ENCODE results near the gene CELSR1. TPM values are rescaled to one million over a fixed set of nuclear protein-coding genes. Genes with fewer than 3 reads are reported as not detected.
A peak's percentile ranks its signal among the peaks of the same experiment; 100 is the strongest.

CELSR1 gene
- total and polyA plus RNA-seq, 2 of the 13 experiments (the other 11 are each of a cell fraction or from before 2014, with no cell fraction given): 0.78 to 1.8 TPM

DNA sequence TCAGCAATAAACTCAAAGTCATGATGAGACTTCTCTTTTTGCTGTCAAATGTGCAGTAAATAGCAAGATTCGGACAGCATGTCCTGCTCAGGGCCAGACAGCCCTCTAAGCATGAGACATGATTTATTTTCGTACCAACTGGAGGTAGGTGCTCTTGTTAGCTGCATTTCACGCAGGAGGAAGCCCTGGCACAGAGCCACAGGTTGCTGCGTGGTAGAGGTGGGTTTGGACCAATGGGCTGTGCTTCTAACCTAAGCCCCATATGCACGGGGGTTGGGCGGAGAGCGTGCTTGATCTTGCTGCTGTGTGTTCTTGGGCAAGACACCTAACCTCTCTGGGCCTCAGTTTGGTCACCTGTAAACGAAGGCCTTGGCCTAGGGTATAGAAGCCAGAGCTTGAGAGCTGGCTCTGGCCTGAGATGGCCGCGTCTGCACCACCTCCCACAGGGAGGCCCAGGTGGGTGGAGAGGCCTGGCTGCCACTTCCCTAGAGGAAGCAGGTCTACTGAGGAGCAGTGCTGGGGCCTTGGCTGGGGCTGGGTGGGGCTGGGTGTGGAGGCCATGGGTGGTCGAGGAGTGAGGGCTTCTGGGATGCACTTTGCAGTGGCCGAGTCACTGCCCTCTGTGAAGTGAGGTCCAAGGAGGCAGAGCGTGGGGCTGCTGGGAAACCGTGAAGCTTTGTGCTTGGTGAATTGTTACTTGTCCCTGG is 44.3 kb upstream of the CELSR1 start:
- ChIA-PET CTCF (ENCODE audit: low intra/inter-chr PET ratio, low total read pairs) (no interaction called here), POLR2A (no interaction called here)
- in situ Hi-C loops (cut with HindIII; ENCODE audit: extremely low pct_ligation_motif_present, low pct_unique_long_range_greater_than_20kb) (no loop called here), intact Hi-C loops (cut with micrococcal nuclease; ENCODE audit: unreplicated experiment) (no loop called here)
- Histone ChIP-seq H3K4me1 (ENCODE audit: insufficient read depth, low read length) (peaks cover 49% of the 10 kb centered on the region), H3K27me3 (ENCODE audit: control insufficient read depth in 1 of 2, insufficient read depth in 2 of 2, low read length in 2 of 2) (no peaks in the 10 kb centered on the region), H3K9ac (ENCODE audit: insufficient read depth, low read depth, low read length) (no peak overlapping the region), H3K79me2 (ENCODE audit: insufficient read depth, low read length) (peaks cover 25% of the 10 kb centered on the region), H4K20me1 (ENCODE audit: insufficient read depth, low read length) (peaks cover 8% of the 10 kb centered on the region), H2AFZ (ENCODE audit: low read length) (no peak overlapping the region), H3K9me3 (ENCODE audit: low read length) (no peaks in the 10 kb centered on the region), H3K4me2 (ENCODE audit: low read depth, low read length) (no peak overlapping the region), H3K27ac (ENCODE audit: extremely low read length, insufficient read depth, low read length) (no peak overlapping the region), H3K36me3 (replicated peaks in 1 of 2; ENCODE audit: control insufficient read depth in 1 of 2, insufficient read depth in 2 of 2, low read length in 2 of 2) (no peaks in the 10 kb centered on the region), H3K4me3 (replicated peaks in 1 of 3; ENCODE audit: insufficient read depth in 1 of 3, low read depth in 2 of 3, low read length in 3 of 3) (no peak overlapping the region)
- ATAC-seq (no peak), DNase-seq (ENCODE audit: low spot score) (no peak), FAIRE-seq (no peak)
- no TSS peak for BruUV-seq (replicated peaks)
- WGBS (ENCODE audit: low lambda C conversion rate): 86% methylated on average over 10 of the region's 14 CpGs
- TF ChIP-seq MAZ (IDR thresholded peaks at IDR 0.05; ENCODE audit: borderline replicate concordance, low read depth, low read length): no peak
- TF ChIP-seq MAZ (CRISPR knock-in tag; IDR thresholded peaks at IDR 0.05; ENCODE audit: low read depth): no peak
- no peak for TF ChIP-seq ZNF672 (CRISPR knock-in tag; IDR thresholded peaks at IDR 0.05)
- TF ChIP-seq CHCHD3 (CRISPR knock-in tag; IDR thresholded peaks at IDR 0.05): no peak
- TF ChIP-seq PAWR (CRISPR knock-in tag; IDR thresholded peaks at IDR 0.05; ENCODE audit: borderline replicate concordance): no peak
- TF ChIP-seq, protein P1, sequence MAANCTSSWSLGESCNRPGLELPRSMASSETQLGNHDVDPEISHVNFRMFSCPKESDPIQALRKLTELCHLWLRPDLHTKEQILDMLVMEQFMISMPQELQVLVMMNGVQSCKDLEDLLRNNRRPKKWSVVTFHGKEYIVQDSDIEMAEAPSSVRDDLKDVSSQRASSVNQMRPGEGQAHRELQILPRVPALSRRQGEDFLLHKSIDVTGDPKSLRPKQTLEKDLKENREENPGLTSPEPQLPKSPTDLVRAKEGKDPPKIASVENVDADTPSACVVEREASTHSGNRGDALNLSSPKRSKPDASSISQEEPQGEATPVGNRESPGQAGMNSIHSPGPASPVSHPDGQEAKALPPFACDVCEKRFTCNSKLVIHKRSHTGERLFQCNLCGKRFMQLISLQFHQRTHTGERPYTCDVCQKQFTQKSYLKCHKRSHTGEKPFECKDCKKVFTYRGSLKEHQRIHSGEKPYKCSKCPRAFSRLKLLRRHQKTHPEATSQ (CRISPR knock-in tag; IDR thresholded peaks at IDR 0.05; ENCODE audit: borderline replicate concordance): no peak
- TF ChIP-seq SUZ12 (IDR thresholded peaks at IDR 0.05; ENCODE audit: low read depth, low read length): no peak
- no peak for TF ChIP-seq ZNF431 (CRISPR knock-in tag; IDR thresholded peaks at IDR 0.05; ENCODE audit: borderline replicate concordance, low read depth)
- no peak for TF ChIP-seq ZNF850 (CRISPR knock-in tag; conservative IDR thresholded peaks at IDR 0.05)
- TF ChIP-seq SRF (IDR thresholded peaks at IDR 0.05; ENCODE audit: low read depth, low read length): no peak
- TF ChIP-seq, protein P2, sequence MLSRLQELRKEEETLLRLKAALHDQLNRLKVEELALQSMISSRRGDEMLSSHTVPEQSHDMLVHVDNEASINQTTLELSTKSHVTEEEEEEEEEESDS (CRISPR knock-in tag; IDR thresholded peaks at IDR 0.05; ENCODE audit: borderline replicate concordance): no peak
- TF ChIP-seq SPEN (CRISPR knock-in tag; IDR thresholded peaks at IDR 0.05; ENCODE audit: low read depth): no peak
- TF ChIP-seq KMT2A (CRISPR knock-in tag; IDR thresholded peaks at IDR 0.05): no peak
- TF ChIP-seq ZNF768 (CRISPR knock-in tag; IDR thresholded peaks at IDR 0.05): peak; percentile 99
- no peak for TF ChIP-seq SYNCRIP (IDR thresholded peaks at IDR 0.05; ENCODE audit: insufficient read depth, low read depth, low read length)
- no peak for TF ChIP-seq CCAR2 (optimal IDR thresholded peaks at IDR 0.05; ENCODE audit: low read depth, low read length)
- TF ChIP-seq, protein P3, sequence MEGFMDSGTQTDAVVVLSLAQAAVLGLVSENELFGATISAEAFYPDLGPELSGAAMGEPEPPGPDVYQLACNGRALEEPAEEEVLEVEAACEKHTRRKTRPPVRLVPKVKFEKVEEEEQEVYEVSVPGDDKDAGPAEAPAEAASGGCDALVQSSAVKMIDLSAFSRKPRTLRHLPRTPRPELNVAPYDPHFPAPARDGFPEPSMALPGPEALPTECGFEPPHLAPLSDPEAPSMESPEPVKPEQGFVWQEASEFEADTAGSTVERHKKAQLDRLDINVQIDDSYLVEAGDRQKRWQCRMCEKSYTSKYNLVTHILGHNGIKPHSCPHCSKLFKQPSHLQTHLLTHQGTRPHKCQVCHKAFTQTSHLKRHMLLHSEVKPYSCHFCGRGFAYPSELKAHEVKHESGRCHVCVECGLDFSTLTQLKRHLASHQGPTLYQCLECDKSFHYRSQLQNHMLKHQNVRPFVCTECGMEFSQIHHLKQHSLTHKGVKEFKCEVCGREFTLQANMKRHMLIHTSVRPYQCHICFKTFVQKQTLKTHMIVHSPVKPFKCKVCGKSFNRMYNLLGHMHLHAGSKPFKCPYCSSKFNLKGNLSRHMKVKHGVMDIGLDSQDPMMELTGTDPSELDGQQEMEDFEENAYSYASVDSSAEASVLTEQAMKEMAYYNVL (CRISPR knock-in tag; IDR thresholded peaks at IDR 0.05; ENCODE audit: borderline replicate concordance): no peak
- peak; percentile 70; the same call in 1 of the 2 replicates for TF ChIP-seq ZMYM3 (CRISPR knock-in tag; IDR thresholded peaks at IDR 0.05)
- no peak for TF ChIP-seq ZNF543 (CRISPR knock-in tag; IDR thresholded peaks at IDR 0.05)
- TF ChIP-seq, protein P4, sequence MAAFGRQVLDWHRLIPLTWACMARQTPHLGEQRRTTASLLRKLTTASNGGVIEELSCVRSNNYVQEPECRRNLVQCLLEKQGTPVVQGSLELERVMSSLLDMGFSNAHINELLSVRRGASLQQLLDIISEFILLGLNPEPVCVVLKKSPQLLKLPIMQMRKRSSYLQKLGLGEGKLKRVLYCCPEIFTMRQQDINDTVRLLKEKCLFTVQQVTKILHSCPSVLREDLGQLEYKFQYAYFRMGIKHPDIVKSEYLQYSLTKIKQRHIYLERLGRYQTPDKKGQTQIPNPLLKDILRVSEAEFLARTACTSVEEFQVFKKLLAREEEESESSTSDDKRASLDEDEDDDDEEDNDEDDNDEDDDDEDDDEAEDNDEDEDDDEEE (CRISPR knock-in tag; IDR thresholded peaks at IDR 0.05): no peak
- no peak for TF ChIP-seq ZNF549 (CRISPR knock-in tag; IDR thresholded peaks at IDR 0.05)
- 0 out of 2 replicates have a peak, but pooled peaks have one; percentile 47 for TF ChIP-seq NFKB2 (CRISPR knock-in tag; IDR thresholded peaks at IDR 0.05; ENCODE audit: borderline replicate concordance)
